NCI-H748 (cell line): ENCODE data around the gene SH3GL3.

Experiments used
- DNase-seq: peaks from one replicate; lab custom pipeline; 2025; ENCODE audit not compliant: unreplicated experiment; lab: John Stamatoyannopoulos, UW

Gene SH3GL3

GRCh38 chr15:83610901-83611685 is 164.0 kb downstream of the SH3GL3 start:
- no peak for DNase-seq

DNA sequence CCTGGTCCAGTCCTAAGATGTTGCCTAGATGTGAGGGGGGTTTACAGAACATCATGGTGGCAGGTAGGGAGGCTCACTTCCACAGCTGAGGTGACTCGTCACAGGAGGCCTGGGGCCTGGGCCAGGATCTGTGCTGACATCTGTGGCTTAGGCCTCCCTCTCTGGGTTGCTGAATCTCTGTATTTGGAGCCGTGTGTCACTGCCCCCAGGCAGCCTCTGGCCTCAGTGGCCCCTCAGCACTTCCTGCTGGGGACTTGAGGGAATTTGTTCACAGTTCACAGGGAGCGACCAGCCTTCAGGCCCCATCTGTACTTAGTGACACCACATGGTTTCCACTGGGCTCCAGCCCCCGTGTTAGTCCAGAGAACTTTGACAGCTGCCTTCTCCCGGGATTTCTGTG is 165.1 kb downstream of the SH3GL3 start:
- no peak for DNase-seq

DNA sequence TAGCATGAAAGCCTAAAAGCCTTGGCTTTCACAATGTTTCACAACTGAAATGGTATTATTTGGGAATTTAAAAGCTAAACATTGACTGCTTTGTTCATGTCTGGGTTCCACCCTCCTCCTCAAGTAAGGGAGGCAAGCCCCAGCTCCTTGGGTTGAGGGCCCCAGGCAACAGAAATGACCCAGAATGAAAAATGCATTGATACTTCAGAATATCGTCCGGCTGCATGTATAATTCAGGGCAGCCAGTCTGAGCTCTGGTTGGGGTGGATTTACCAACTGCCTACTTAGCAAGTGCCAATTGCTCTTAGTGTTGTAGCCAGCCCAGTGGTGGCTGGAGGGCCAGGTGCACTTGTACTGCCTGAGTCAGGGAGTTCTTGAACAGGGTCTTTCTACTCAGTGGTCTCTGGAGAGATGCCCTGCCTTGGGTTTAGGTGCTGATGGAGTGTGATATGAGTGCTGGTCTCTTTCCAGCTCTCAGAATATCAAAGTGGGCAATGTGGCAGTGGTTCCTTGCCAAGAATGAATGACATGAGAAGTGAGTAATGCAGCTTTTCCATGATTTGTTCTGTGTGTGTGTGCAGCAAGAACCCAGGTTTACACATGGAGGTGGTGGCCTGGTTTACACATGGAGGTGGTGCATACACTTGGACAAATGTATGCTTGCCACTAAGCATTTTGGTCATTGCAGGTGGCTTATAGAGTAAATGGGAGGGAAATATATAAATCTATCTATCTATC is 165.9 kb downstream of the SH3GL3 start:
- no peak for DNase-seq

DNA sequence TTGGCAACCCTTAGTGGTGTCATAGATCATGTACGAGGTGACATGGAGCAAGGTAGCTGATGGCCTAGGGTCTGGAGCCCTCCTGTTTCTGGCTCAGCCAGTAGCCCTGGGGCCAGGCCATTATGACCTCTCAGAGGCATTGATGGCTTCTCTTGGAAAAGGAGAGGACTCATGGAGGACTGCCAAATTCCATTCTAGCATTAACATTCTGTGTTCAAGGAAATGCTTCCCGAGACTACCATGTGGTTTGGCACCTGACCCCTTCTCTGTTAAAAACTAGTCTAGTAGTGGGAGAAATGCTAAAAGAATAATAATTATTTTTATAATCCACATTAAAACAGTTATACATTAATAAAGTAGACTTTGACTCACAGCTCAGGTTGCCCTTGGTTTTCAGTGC is 166.6 kb downstream of the SH3GL3 start:
- no peak for DNase-seq

- DNase-seq: no peak
Measured at GRCh38 chr15:83616840-83617239, 169.7 kb downstream of the SH3GL3 start.

- DNase-seq: no peak
Measured at GRCh38 chr15:83626171-83626802, 179.1 kb downstream of the SH3GL3 start.

- no peak for DNase-seq
Measured at GRCh38 chr15:83631534-83631933, 184.4 kb downstream of the SH3GL3 start.

GRCh38 chr15:83643201-83643600 is 196.1 kb downstream of the SH3GL3 start:
- no peak for DNase-seq

- DNase-seq: no peak
Measured at GRCh38 chr15:83644439-83644838, 197.3 kb downstream of the SH3GL3 start.

- DNase-seq: no peak
Measured at GRCh38 chr15:83650831-83651230, 203.7 kb downstream of the SH3GL3 start.

GRCh38 chr15:83651541-83651940 is 204.4 kb downstream of the SH3GL3 start:
- DNase-seq: peak; percentile 9

- no peak for DNase-seq
Measured at GRCh38 chr15:83652626-83653204, 205.6 kb downstream of the SH3GL3 start.

GRCh38 chr15:83653288-83653638 is 206.1 kb downstream of the SH3GL3 start:
- DNase-seq: no peak

DNA sequence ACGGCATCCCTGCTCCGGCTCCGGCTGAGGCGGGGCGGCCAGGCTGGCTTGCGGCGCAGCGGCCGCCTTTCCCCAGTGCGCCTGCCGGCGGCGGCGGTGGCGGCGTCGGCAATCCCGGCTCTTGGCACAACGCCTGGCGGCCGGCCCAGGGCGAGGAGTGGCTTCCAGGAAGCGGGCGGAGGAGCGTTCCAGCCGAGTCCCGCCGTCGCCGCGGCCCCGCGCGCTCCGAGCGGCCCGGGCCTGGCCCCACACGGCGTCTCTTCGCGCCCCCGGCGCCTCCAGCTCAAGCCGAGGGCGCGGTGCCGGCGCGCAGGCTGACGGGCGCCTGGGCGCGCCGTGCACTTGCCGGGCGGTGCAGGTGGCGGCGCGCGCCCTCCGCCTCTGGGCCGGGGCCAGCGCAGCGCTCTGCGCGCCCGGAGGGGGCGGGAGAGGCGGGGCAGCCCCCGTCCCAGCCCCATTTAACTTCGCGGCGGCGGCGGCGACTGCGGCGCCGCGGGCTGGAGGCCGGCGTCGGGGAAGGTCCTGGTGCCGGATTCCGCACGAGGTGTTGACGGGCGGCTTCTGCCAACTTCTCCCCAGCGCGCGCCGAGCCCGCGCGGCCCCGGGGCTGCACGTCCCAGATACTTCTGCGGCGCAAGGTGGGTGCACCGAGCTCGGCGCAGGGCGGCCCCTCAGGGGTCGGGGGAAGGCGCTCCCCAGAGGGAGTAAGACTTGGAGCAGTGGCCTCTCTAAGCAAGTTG is 206.7 kb downstream of the SH3GL3 start, which contains the start of gene ADAMTSL3:
Gene ADAMTSL3, plus strand, starts transcription at position 485 of the 740 bp plus-strand sequence. CDS start 1,639 bp downstream, outside the sequence.
- DNase-seq: peak; percentile 52

- no peak for DNase-seq
Measured at GRCh38 chr15:83654379-83655236, 207.5 kb downstream of the SH3GL3 start.

GRCh38 chr15:83655237-83655616 is 208.1 kb downstream of the SH3GL3 start:
- no peak for DNase-seq

DNA sequence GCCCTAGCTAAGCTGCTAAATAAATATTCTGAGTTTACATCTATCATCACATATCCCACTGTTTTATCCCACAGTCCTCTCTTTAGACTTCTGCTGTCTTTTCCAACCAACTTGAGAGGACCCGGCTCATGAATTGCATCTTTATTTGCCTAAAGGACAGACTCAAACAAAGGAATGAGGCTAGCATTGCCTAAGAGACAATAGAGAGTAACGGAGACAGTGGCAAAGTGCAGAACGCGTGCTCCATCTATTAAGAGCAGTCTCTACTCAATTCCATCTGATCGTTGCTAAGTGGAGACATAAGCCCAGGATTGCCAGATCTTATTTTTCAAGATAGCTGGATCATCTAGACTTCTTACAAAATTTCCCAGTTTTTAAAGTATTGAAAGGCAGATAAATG is 209.1 kb downstream of the SH3GL3 start:
- DNase-seq: no peak

GRCh38 chr15:83656943-83657528 is 209.9 kb downstream of the SH3GL3 start:
- no peak for DNase-seq

DNA sequence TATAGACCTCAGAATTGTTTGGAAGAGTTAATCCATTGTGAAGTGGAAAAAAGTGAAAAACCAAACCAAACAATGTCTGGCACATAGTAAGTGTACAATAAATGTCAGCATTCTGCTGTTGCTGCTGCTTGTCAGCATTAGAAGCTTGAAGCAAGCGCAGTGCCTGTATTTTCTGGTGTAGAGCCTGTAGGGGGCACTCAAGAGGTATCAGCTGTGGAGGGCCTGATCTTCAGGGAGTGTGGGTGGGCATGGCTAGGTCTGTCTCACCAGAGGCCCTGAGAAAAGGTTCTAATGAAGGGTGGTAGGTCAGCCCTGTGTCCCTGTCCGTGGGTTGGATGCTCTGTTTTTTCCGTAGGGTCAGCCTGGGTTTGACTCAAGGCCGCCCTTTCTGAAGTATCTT is 210.4 kb downstream of the SH3GL3 start:
- no peak for DNase-seq
